H9 (cell line): ENCODE data around the gene IL20RA. TPM values are rescaled to one million over a fixed set of nuclear protein-coding genes. Genes with fewer than 3 reads are reported as not detected.

ENCODE experiments used
- DNase-seq: peaks from one replicate; pipeline ENCODE4 v3.0.0-alpha.2; 2017
- H2AFZ ChIP-seq: one replicate; pipeline ENCODE4 v1.6.1; 2013; ENCODE audit warnings: mild to moderate bottlenecking, low read length, control low read depth, moderate library complexity
- H2AK5ac ChIP-seq: 2 replicates; pipeline ENCODE4 v1.6.1; 2013; ENCODE audit warnings: low read length, control low read depth, mixed read lengths; ENCODE audit not compliant: insufficient read length
- H2BK120ac ChIP-seq: one replicate; pipeline ENCODE4 v1.6.1; 2013; ENCODE audit warnings: low read depth, mild to moderate bottlenecking, low read length, control low read depth, inconsistent platforms; ENCODE audit not compliant: poor library complexity, severe bottlenecking
- H2BK12ac ChIP-seq: 2 replicates; pipeline ENCODE4 v1.6.1; 2013; ENCODE audit warnings: low read length, control low read depth, mixed read lengths, low read depth; ENCODE audit not compliant: insufficient read length
- H2BK15ac ChIP-seq: 2 replicates; pipeline ENCODE4 v1.6.1; 2013; ENCODE audit warnings: low read depth, low read length, control low read depth
- H2BK20ac ChIP-seq: one replicate; pipeline ENCODE4 v1.6.1; 2013; ENCODE audit warnings: low read depth, mild to moderate bottlenecking, low read length, control low read depth, inconsistent platforms; ENCODE audit not compliant: poor library complexity, severe bottlenecking
- H2BK5ac ChIP-seq: 2 replicates; pipeline ENCODE4 v1.6.1; 2013; ENCODE audit warnings: low read length, control low read depth, mixed read lengths; ENCODE audit not compliant: insufficient read length
- H3K14ac ChIP-seq: 2 replicates; pipeline ENCODE4 v1.6.1; 2013; ENCODE audit warnings: low read length, control low read depth; ENCODE audit not compliant: insufficient read depth
- H3K18ac ChIP-seq: 2 replicates; pipeline ENCODE4 v1.6.1; 2013; ENCODE audit warnings: low read depth, mild to moderate bottlenecking, mixed read lengths, low read length, control low read depth; ENCODE audit not compliant: insufficient read length
- H3K23ac ChIP-seq: 2 replicates; pipeline ENCODE4 v1.6.1; 2013; ENCODE audit warnings: low read length, control low read depth, mixed read lengths, low read depth; ENCODE audit not compliant: insufficient read length
- H3K23me2 ChIP-seq: 2 replicates; pipeline ENCODE4 v1.6.1; 2013; ENCODE audit warnings: low read depth, mild to moderate bottlenecking, mixed read lengths, low read length, control low read depth; ENCODE audit not compliant: insufficient read length, poor library complexity, severe bottlenecking
- H3K27ac ChIP-seq: 2 replicates; pipeline ENCODE4 v1.5.1; 2013; ENCODE audit warnings: low read length, control low read depth, mixed read lengths, low read depth; ENCODE audit not compliant: insufficient read length
- H3K27me3 ChIP-seq: 2 replicates; pipeline ENCODE4 v1.6.1; 2013; ENCODE audit warnings: low read length, control low read depth, inconsistent platforms; ENCODE audit not compliant: insufficient read depth
- H3K4ac ChIP-seq: 2 replicates; pipeline ENCODE4 v1.6.1; 2013; ENCODE audit warnings: low read depth, mild to moderate bottlenecking, control low read depth, inconsistent platforms, low read length, moderate library complexity
- H3K4me1 ChIP-seq: 2 replicates; pipeline ENCODE4 v1.6.1; 2013; ENCODE audit warnings: low read length, control low read depth, inconsistent platforms; ENCODE audit not compliant: insufficient read depth
- H3K4me2 ChIP-seq: 2 replicates; pipeline ENCODE4 v1.6.1; 2013; ENCODE audit warnings: low read length, control low read depth, mixed read lengths; ENCODE audit not compliant: insufficient read length, insufficient read depth
- H3K56ac ChIP-seq: 2 replicates; pipeline ENCODE4 v1.6.1; 2013; ENCODE audit warnings: low read depth, mild to moderate bottlenecking, mixed read lengths, low read length, control low read depth; ENCODE audit not compliant: insufficient read length
- H3K79me1 ChIP-seq: 2 replicates; pipeline ENCODE4 v1.6.1; 2013; ENCODE audit warnings: low read depth, mild to moderate bottlenecking, moderate library complexity, low read length, control low read depth, inconsistent platforms; ENCODE audit not compliant: insufficient read depth, poor library complexity, severe bottlenecking
- H3K79me2 ChIP-seq: 2 replicates; pipeline ENCODE4 v1.6.1; 2013; ENCODE audit warnings: low read length, control low read depth, inconsistent platforms; ENCODE audit not compliant: insufficient read depth
- H3K9ac ChIP-seq: 2 replicates; pipeline ENCODE4 v1.6.1; 2013; ENCODE audit warnings: low read length, control low read depth, mixed read lengths; ENCODE audit not compliant: insufficient read length; ENCODE audit errors: extremely low read depth
- H3K9me3 ChIP-seq: one replicate; pipeline ENCODE4 v1.6.1; 2013; ENCODE audit warnings: low read depth, low read length, inconsistent platforms; ENCODE audit not compliant: control insufficient read depth
- H3T11ph ChIP-seq: one replicate; pipeline ENCODE4 v1.6.1; 2013; ENCODE audit warnings: mild to moderate bottlenecking, low read length, control low read depth, inconsistent platforms
- H4K20me1 ChIP-seq: one replicate; pipeline ENCODE4 v1.6.1; 2013; ENCODE audit not compliant: control insufficient read depth, insufficient read length, insufficient read depth
- H4K5ac ChIP-seq: 2 replicates; pipeline ENCODE4 v1.6.1; 2013; ENCODE audit warnings: low read depth, mild to moderate bottlenecking, mixed read lengths, low read length, control low read depth; ENCODE audit not compliant: insufficient read length
- H4K8ac ChIP-seq: replicated peaks from 2 replicates; pipeline ENCODE4 v1.6.1; 2013; ENCODE audit warnings: low read length, control low read depth, mixed read lengths, low read depth; ENCODE audit not compliant: insufficient read length
- H4K91ac ChIP-seq: 2 replicates; pipeline ENCODE4 v1.6.1; 2013; ENCODE audit warnings: low read depth, mild to moderate bottlenecking, moderate library complexity, mixed read lengths, low read length, control low read depth; ENCODE audit not compliant: insufficient read length
- H3K27ac Mint-ChIP-seq, 3 experiments: 2 replicates in 2 of 3; 3 replicates in 1 of 3; pipeline ENCODE4 v1.8.0; 2020 to 2021; ENCODE audit warnings: mixed read lengths in 3 of 3, mild to moderate bottlenecking in 1 of 3, moderate library complexity in 1 of 3
- H3K27me3 Mint-ChIP-seq: 2 replicates; pipeline ENCODE4 v1.8.0; 2021; ENCODE audit warnings: low read depth, mild to moderate bottlenecking, moderate library complexity, mixed read lengths
- H3K36me3 Mint-ChIP-seq, 3 experiments: 2 replicates in 2 of 3; 3 replicates in 1 of 3; pipeline ENCODE4 v1.8.0; 2020 to 2021; ENCODE audit warnings: low read depth in 3 of 3, mixed read lengths in 3 of 3; ENCODE audit not compliant: insufficient read depth in 1 of 3
- H3K4me1 Mint-ChIP-seq, 2 experiments: 2 replicates each; pipeline ENCODE4 v1.8.0; 2020; ENCODE audit warnings: mixed read lengths in 2 of 2
- H3K4me3 Mint-ChIP-seq, 2 experiments: 2 replicates in 1 of 2; 3 replicates in 1 of 2; pipeline ENCODE4 v1.8.0; 2020 to 2021; ENCODE audit warnings: mild to moderate bottlenecking in 2 of 2, mixed read lengths in 2 of 2, moderate library complexity in 1 of 2
- H3K9me3 Mint-ChIP-seq, 2 experiments: 2 replicates in 1 of 2; 3 replicates in 1 of 2; pipeline ENCODE4 v1.8.0; 2020; ENCODE audit warnings: mild to moderate bottlenecking in 2 of 2, mixed read lengths in 2 of 2, moderate library complexity in 1 of 2
- CTCF ChIP-seq: fragments of 200-600 bp; sonication (generic); conservative IDR thresholded peaks from 3 replicates; pipeline ENCODE4 v1.8.0; 2021; ENCODE audit warnings: antibody characterized with exemption, mild to moderate bottlenecking
- WGBS: extraction: QIAGEN DNeasy Blood & Tissue Kit; methylation state at CpG from one replicate; pipeline ENCODE4 v1.1.7; 2013; ENCODE audit warnings: missing lambda C conversion rate, low lambda C conversion rate, mixed read lengths; ENCODE audit not compliant: insufficient read length; ENCODE audit errors: extremely low coverage; 5-methylcytosine and 5-hydroxymethylcytosine counted together
- total RNA-seq: library from RNA; stranded (reverse); gene quantifications from 2 replicates; pipeline ENCODE4 v1.2.1, GENCODE V29; 2021

Gene IL20RA
- total RNA-seq, 1 experiment from 2014 or later, result 0.74 TPM

- Histone ChIP-seq H3K4ac (no peak overlapping the region), H2BK5ac (no peak overlapping the region), H2BK20ac (no peak overlapping the region), H4K91ac (no peak overlapping the region), H3K56ac (no peak overlapping the region), H3K27me3 (no peaks in the 10 kb centered on the region), H3K79me1 (no peaks in the 10 kb centered on the region), H2BK12ac (no peak overlapping the region), H3K27ac (no peak overlapping the region), H3K4me1 (no peaks in the 10 kb centered on the region), H4K20me1 (no peaks in the 10 kb centered on the region), H3T11ph (no peak overlapping the region), H3K4me2 (no peak overlapping the region), H4K8ac (no peak overlapping the region), H4K5ac (no peak overlapping the region), H2BK15ac (no peak overlapping the region), H2AK5ac (no peak overlapping the region), H3K79me2 (no peaks in the 10 kb centered on the region), H2BK120ac (no peak overlapping the region), H3K9ac (no peak overlapping the region), H2AFZ (no peak overlapping the region), H3K18ac (no peak overlapping the region), H3K23me2 (no peaks in the 10 kb centered on the region), H3K23ac (no peak overlapping the region), H3K9me3 (no peaks in the 10 kb centered on the region), H3K14ac (no peak overlapping the region)
- no CpG with 5 or more reads among the region's 5 CpGs for WGBS
- Mint-ChIP-seq H3K9me3 (no peaks in the 10 kb centered on the region), H3K4me3 (no peak overlapping the region), H3K36me3 (no peaks in the 10 kb centered on the region), H3K27ac (no peak overlapping the region), H3K27me3 (peaks cover 1% of the 10 kb centered on the region; the same call in 1 of the 2 replicates), H3K4me1 (peaks cover 9 to 10% of the 10 kb centered on the region in 2 experiments; a peak in 2 of 4 replicates)
- TF ChIP-seq CTCF, result no peak
- no peak for DNase-seq
These were observed 44.5 kb upstream of the IL20RA start for GRCh38 chr6:137089305-137089704.
